HCT116 (cell line): ENCODE data around the gene TRIM37. TPM values are rescaled to one million over a fixed set of nuclear protein-coding genes. Genes with fewer than 3 reads are reported as not detected.

Experiments
- ATAC-seq: fragments of 200-7000 bp; cut with Tn5 transposase; 2 replicates; pipeline ENCODE4 v1.9.1; 2020; ENCODE audit warnings: mild to moderate bottlenecking, moderate library complexity
- BruUV-seq: library from RNA; stranded (reverse); fragments of 400-500 nt; replicated peaks from 2 replicates; lab custom pipeline; 2021; lab: Mats Ljungman, UMichigan
- CTCF ChIA-PET: fragments of 300-600 bp; sonication (Branson Sonifier 250); formaldehyde crosslinking; loops from one replicate; lab custom pipeline; 2021; ENCODE audit warnings: antibody characterized with exemption; lab: Charles Lee
- POLR2A ChIA-PET: fragments of 300-600, 350-600 bp; sonication (Branson Sonifier 250); formaldehyde crosslinking; loops from one replicate; lab custom pipeline; 2021; ENCODE audit warnings: antibody characterized with exemption; lab: Charles Lee
- RAD21 ChIA-PET, 2 experiments: fragments of 300-600 bp; sonication (Branson Sonifier 250); formaldehyde crosslinking; loops; one replicate each; lab custom pipeline; 2023; ENCODE audit warnings: low total read pairs in 2 of 2; ENCODE audit not compliant: uncharacterized antibody in 2 of 2, unreplicated experiment in 2 of 2, low non-redundant PET in 1 of 2; lab: Charles Lee
- DNase-seq: peaks from one replicate; pipeline ENCODE4 v3.0.0-alpha.2; 2010; ENCODE audit warnings: low read depth, low spot score
- H2AFZ ChIP-seq: fragments of 200-600 bp; shearing (Covaris generic), sonication (generic); 2 replicates; pipeline ENCODE4 v1.6.1; 2017; ENCODE audit warnings: low read depth, mixed run types, mixed read lengths, antibody characterized with exemption, low read length; ENCODE audit not compliant: poor library complexity, severe bottlenecking
- H3K27ac ChIP-seq: 2 replicates; pipeline ENCODE4 v1.5.1; 2012; ENCODE audit warnings: low read depth, low read length
- H3K27me3 ChIP-seq: fragments of 200-600 bp; sonication (generic); 2 replicates; pipeline ENCODE4 v1.6.1; 2016; ENCODE audit warnings: mixed run types, low read length, mixed read lengths; ENCODE audit not compliant: insufficient read depth
- H3K36me3 ChIP-seq, 2 experiments: fragments of 200-500 bp in 1 of 2; fragments of 200-600 bp in 1 of 2; sonication (Bioruptor generic) in 1 of 2; sonication (generic) in 1 of 2; 2 replicates each; pipeline versions ENCODE4 v1.5.1 to v1.6.1; 2014 to 2016; ENCODE audit warnings: low read length in 2 of 2, inconsistent platforms in 1 of 2, mixed read lengths in 1 of 2, mixed run types in 1 of 2; ENCODE audit not compliant: insufficient read depth in 2 of 2, control insufficient read depth in 1 of 2
- H3K4me1 ChIP-seq, 2 experiments: fragments of 200-600 bp in 1 of 2; sonication (generic) in 1 of 2; 2 replicates each; pipeline versions ENCODE4 v1.5.1 to v1.6.1; 2012 to 2017; ENCODE audit warnings: low read length in 2 of 2, inconsistent platforms in 1 of 2, mild to moderate bottlenecking in 1 of 2, mixed read lengths in 1 of 2, mixed run types in 1 of 2, moderate library complexity in 1 of 2; ENCODE audit not compliant: insufficient read depth in 2 of 2, control insufficient read depth in 1 of 2
- H3K4me2 ChIP-seq: fragments of 200-600 bp; sonication (generic); 2 replicates; pipeline ENCODE4 v1.6.1; 2017; ENCODE audit warnings: mixed run types, low read length, mixed read lengths
- H3K4me3 ChIP-seq, 2 experiments: fragments of 200-600 bp in 1 of 2; sonication (generic) in 1 of 2; replicated peaks in 1 of 2; 2 replicates each; pipeline ENCODE4 v1.5.1; 2011 to 2016; ENCODE audit warnings: low read length in 2 of 2, control low read depth in 1 of 2, low read depth in 1 of 2, mild to moderate bottlenecking in 1 of 2, mixed read lengths in 1 of 2, mixed run types in 1 of 2
- H3K79me2 ChIP-seq: fragments of 200-600 bp; sonication (generic); 2 replicates; pipeline ENCODE4 v1.6.1; 2017; ENCODE audit warnings: mild to moderate bottlenecking, mixed run types, low read length, moderate library complexity, mixed read lengths; ENCODE audit not compliant: insufficient read depth
- H3K9ac ChIP-seq: fragments of 200-600 bp; sonication (generic); 2 replicates; pipeline ENCODE4 v1.6.1; 2016; ENCODE audit warnings: low read length, mixed read lengths
- H3K9me2 ChIP-seq: fragments of 200-600 bp; sonication (generic), shearing (Covaris generic); 2 replicates; pipeline ENCODE4 v1.6.1; 2017; ENCODE audit warnings: mixed run types, mild to moderate bottlenecking, moderate library complexity; ENCODE audit not compliant: insufficient read depth
- H3K9me3 ChIP-seq, 2 experiments: fragments of 200-500 bp in 1 of 2; fragments of 200-600 bp in 1 of 2; sonication (Bioruptor generic) in 1 of 2; sonication (generic) in 1 of 2; 2 replicates each; pipeline ENCODE4 v1.6.1; 2014 to 2017; ENCODE audit warnings: low read length in 2 of 2, mixed read lengths in 2 of 2, inconsistent platforms in 1 of 2, low read depth in 1 of 2, mild to moderate bottlenecking in 1 of 2, mixed run types in 1 of 2, moderate library complexity in 1 of 2; ENCODE audit not compliant: control insufficient read depth in 1 of 2, insufficient read depth in 1 of 2
- H4K20me1 ChIP-seq: fragments of 200-600 bp; sonication (generic), shearing (Covaris generic); 2 replicates; pipeline ENCODE4 v1.6.1; 2017; ENCODE audit warnings: mixed run types, mild to moderate bottlenecking, moderate library complexity; ENCODE audit not compliant: insufficient read depth
- CBX3 ChIP-seq: IDR thresholded peaks from 2 replicates; pipeline ENCODE4 v1.6.1; 2012; ENCODE audit warnings: low read depth
- EGR1 ChIP-seq: IDR thresholded peaks from 2 replicates; pipeline ENCODE4 v1.6.1; 2012; ENCODE audit warnings: low read depth
- ELF1 ChIP-seq: IDR thresholded peaks from 2 replicates; pipeline ENCODE4 v1.6.1; 2012; ENCODE audit warnings: low read depth, borderline replicate concordance
- EZH2 ChIP-seq: fragments of 200-600 bp; sonication (generic); IDR thresholded peaks from 2 replicates; pipeline ENCODE4 v1.6.1; 2017; ENCODE audit warnings: antibody characterized with exemption, mixed run types
- EZH2phosphoT487 ChIP-seq: fragments of 200-600 bp; IDR thresholded peaks from 2 replicates; pipeline ENCODE4 v1.6.1; 2018; ENCODE audit warnings: antibody characterized with exemption, borderline replicate concordance
- FOSL1 ChIP-seq: IDR thresholded peaks from 2 replicates; pipeline ENCODE4 v1.6.1; 2012; ENCODE audit warnings: low read depth
- JUND ChIP-seq: IDR thresholded peaks from 2 replicates; pipeline ENCODE4 v1.6.1; 2012
- POLR2A ChIP-seq: IDR thresholded peaks from 2 replicates; pipeline ENCODE4 v1.7.0; 2011; ENCODE audit warnings: borderline replicate concordance; ENCODE audit not compliant: insufficient read depth, insufficient read length; ENCODE audit errors: extremely low read depth
- POLR2AphosphoS5 ChIP-seq: IDR thresholded peaks from 2 replicates; pipeline ENCODE4 v1.6.1; 2011; ENCODE audit warnings: mild to moderate bottlenecking, low read depth, low read length, moderate library complexity
- RAD21 ChIP-seq: IDR thresholded peaks from 2 replicates; pipeline ENCODE4 v1.6.1; 2012; ENCODE audit warnings: low read depth, mild to moderate bottlenecking
- SP1 ChIP-seq: IDR thresholded peaks from 2 replicates; pipeline ENCODE4 v1.6.1; 2012; ENCODE audit warnings: low read depth
- TCF7L2 ChIP-seq: IDR thresholded peaks from 2 replicates; pipeline ENCODE4 v1.7.0; 2011; ENCODE audit warnings: borderline replicate concordance, inconsistent platforms; ENCODE audit not compliant: insufficient read depth, insufficient read length; ENCODE audit errors: extremely low read depth
- YY1 ChIP-seq: IDR thresholded peaks from 2 replicates; pipeline ENCODE4 v1.6.1; 2011; ENCODE audit warnings: low read length, low read depth, moderate library complexity, mild to moderate bottlenecking; ENCODE audit not compliant: insufficient replicate concordance; ENCODE audit errors: extremely low read depth
- ZFX ChIP-seq: fragments of 450-650 bp; IDR thresholded peaks from 2 replicates; pipeline ENCODE4 v1.6.1; 2017
- ZNF274 ChIP-seq: fragments of 200-500 bp; sonication (Bioruptor generic); IDR thresholded peaks from 2 replicates; pipeline ENCODE4 v1.6.1; 2014; ENCODE audit warnings: mild to moderate bottlenecking, low read depth, low read length, inconsistent platforms
- intact Hi-C: fragments of 100-400 bp; cut with micrococcal nuclease; formaldehyde crosslinking; loops from 2 replicates; pipeline ENCODE4 v1.10.0; 2022
- total RNA-seq: library from RNA; stranded (reverse); gene quantifications from one replicate; pipeline ENCODE4 v1.2.1, GENCODE V29; 2021; ENCODE audit not compliant: unreplicated experiment
- TF ChIP-seq, protein P1 (sequence below): IDR thresholded peaks from 2 replicates; pipeline ENCODE4 v1.6.1; 2012; ENCODE audit warnings: low read depth
- TF ChIP-seq, protein P2 (sequence below): IDR thresholded peaks from 2 replicates; pipeline ENCODE4 v1.6.1; 2011; ENCODE audit warnings: mild to moderate bottlenecking, low read length, moderate library complexity; ENCODE audit not compliant: insufficient replicate concordance; ENCODE audit errors: extremely low read depth
- TF ChIP-seq, protein P3 (sequence below): IDR thresholded peaks from 2 replicates; pipeline ENCODE4 v1.6.1; 2012
- TF ChIP-seq, protein P4 (sequence below): IDR thresholded peaks from 2 replicates; pipeline ENCODE4 v1.6.1; 2012

Gene TRIM37
- total RNA-seq, 1 experiment from 2014 or later, result 55.7 TPM

DNA sequence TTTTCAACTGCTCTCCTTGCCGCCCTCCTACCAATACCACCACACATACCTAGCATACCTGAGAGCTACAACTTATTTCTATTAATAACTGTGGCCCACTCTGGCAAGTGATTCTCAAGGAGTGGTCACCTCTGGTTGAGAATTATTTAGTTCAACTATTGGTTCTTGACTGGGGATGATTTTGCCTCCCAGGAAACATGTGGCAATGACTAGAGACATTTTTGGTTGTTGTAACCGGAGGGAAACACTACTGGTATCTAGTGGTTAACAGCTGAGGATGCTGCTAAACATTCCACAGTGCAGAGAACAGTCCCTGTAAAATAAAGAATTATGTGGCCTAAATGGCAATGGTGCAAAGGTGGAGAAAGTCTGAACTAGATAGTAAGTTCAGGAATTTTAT lies 96.7 kb downstream of the TRIM37 start:
- no TSS peak for BruUV-seq
- Histone ChIP-seq H3K27me3 (no peaks in the 10 kb centered on the region), H4K20me1 (no peaks in the 10 kb centered on the region; the same call in 1 of the 2 replicates), H3K9ac (no peak overlapping the region), H3K27ac (no peak overlapping the region), H3K4me1 (no peaks in the 10 kb centered on the region), H3K36me3 (peaks cover 4 to 11% of the 10 kb centered on the region in 2 experiments; a peak in 2 of 4 replicates), H3K79me2 (no peaks in the 10 kb centered on the region), H3K9me2 (no peaks in the 10 kb centered on the region), H3K9me3 (no peaks in the 10 kb centered on the region), H2AFZ (no peak overlapping the region), H3K4me2 (no peak overlapping the region), H3K4me3 (no peak overlapping the region)
- intact Hi-C loops, result no loop called here
- RAD21 ChIA-PET, result no interaction called here
- ATAC-seq, result no peak
- POLR2A ChIA-PET, result no interaction called here
- DNase-seq, result no peak
- CTCF ChIA-PET, result no interaction called here
- TF ChIP-seq, protein P1, sequence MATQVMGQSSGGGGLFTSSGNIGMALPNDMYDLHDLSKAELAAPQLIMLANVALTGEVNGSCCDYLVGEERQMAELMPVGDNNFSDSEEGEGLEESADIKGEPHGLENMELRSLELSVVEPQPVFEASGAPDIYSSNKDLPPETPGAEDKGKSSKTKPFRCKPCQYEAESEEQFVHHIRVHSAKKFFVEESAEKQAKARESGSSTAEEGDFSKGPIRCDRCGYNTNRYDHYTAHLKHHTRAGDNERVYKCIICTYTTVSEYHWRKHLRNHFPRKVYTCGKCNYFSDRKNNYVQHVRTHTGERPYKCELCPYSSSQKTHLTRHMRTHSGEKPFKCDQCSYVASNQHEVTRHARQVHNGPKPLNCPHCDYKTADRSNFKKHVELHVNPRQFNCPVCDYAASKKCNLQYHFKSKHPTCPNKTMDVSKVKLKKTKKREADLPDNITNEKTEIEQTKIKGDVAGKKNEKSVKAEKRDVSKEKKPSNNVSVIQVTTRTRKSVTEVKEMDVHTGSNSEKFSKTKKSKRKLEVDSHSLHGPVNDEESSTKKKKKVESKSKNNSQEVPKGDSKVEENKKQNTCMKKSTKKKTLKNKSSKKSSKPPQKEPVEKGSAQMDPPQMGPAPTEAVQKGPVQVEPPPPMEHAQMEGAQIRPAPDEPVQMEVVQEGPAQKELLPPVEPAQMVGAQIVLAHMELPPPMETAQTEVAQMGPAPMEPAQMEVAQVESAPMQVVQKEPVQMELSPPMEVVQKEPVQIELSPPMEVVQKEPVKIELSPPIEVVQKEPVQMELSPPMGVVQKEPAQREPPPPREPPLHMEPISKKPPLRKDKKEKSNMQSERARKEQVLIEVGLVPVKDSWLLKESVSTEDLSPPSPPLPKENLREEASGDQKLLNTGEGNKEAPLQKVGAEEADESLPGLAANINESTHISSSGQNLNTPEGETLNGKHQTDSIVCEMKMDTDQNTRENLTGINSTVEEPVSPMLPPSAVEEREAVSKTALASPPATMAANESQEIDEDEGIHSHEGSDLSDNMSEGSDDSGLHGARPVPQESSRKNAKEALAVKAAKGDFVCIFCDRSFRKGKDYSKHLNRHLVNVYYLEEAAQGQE, result no peak
- TF ChIP-seq EZH2phosphoT487 (no peak), ZNF274 (no peak), SP1 (no peak), POLR2AphosphoS5 (no peak), JUND (no peak), ELF1 (no peak), EGR1 (no peak), EZH2 (no peak), ZFX (no peak), POLR2A (no peak), FOSL1 (no peak), YY1 (no peak), CBX3 (no peak), RAD21 (no peak), TCF7L2 (no peak)
- TF ChIP-seq, protein P2, sequence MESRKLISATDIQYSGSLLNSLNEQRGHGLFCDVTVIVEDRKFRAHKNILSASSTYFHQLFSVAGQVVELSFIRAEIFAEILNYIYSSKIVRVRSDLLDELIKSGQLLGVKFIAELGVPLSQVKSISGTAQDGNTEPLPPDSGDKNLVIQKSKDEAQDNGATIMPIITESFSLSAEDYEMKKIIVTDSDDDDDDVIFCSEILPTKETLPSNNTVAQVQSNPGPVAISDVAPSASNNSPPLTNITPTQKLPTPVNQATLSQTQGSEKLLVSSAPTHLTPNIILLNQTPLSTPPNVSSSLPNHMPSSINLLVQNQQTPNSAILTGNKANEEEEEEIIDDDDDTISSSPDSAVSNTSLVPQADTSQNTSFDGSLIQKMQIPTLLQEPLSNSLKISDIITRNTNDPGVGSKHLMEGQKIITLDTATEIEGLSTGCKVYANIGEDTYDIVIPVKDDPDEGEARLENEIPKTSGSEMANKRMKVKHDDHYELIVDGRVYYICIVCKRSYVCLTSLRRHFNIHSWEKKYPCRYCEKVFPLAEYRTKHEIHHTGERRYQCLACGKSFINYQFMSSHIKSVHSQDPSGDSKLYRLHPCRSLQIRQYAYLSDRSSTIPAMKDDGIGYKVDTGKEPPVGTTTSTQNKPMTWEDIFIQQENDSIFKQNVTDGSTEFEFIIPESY, result no peak
- TF ChIP-seq, protein P3, sequence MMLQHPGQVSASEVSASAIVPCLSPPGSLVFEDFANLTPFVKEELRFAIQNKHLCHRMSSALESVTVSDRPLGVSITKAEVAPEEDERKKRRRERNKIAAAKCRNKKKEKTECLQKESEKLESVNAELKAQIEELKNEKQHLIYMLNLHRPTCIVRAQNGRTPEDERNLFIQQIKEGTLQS, result no peak
- TF ChIP-seq, protein P4, sequence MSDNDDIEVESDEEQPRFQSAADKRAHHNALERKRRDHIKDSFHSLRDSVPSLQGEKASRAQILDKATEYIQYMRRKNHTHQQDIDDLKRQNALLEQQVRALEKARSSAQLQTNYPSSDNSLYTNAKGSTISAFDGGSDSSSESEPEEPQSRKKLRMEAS, result no peak
